WERI-Rb-1 (cell line): ENCODE results near the gene ITGAL.
"Not testable (repeated sequence)": the region's sequence is repeated elsewhere in the genome, so short reads cannot be mapped to it uniquely, and the experiment has no call there.

Experiments used
- DNase-seq: peaks from one replicate; pipeline ENCODE4 v3.0.0-alpha.2; 2020
- H3K27ac ChIP-seq: fragments of 250-450 bp; sonication (Bioruptor Pico); 2 replicates; pipeline ENCODE4 v1.5.1; 2020; ENCODE audit warnings: mild to moderate bottlenecking, moderate library complexity
- H3K27me3 ChIP-seq: fragments of 250-450 bp; sonication (Bioruptor Pico); 2 replicates; pipeline ENCODE4 v1.5.1; 2021; ENCODE audit warnings: mild to moderate bottlenecking, low read depth, moderate library complexity; ENCODE audit not compliant: insufficient read depth, severe bottlenecking
- H3K36me3 ChIP-seq: fragments of 250-450 bp; sonication (Bioruptor Pico); 2 replicates; pipeline ENCODE4 v1.5.1; 2020; ENCODE audit warnings: mild to moderate bottlenecking, moderate library complexity
- H3K4me3 ChIP-seq: 2 replicates; pipeline ENCODE4 v1.5.1; 2011; ENCODE audit warnings: low read depth, mild to moderate bottlenecking, control low read depth, low read length
- H3K9me3 ChIP-seq: fragments of 250-450 bp; sonication (Bioruptor Pico); 2 replicates; pipeline ENCODE4 v1.5.1; 2021; ENCODE audit warnings: mild to moderate bottlenecking, moderate library complexity; ENCODE audit not compliant: severe bottlenecking
- TF ChIP-seq, protein P1 (sequence below): IDR thresholded peaks from 2 replicates; pipeline ENCODE4 v1.5.1; 2011; ENCODE audit warnings: low read depth, mild to moderate bottlenecking, control low read depth, inconsistent platforms, low read length

The ITGAL gene

DNA sequence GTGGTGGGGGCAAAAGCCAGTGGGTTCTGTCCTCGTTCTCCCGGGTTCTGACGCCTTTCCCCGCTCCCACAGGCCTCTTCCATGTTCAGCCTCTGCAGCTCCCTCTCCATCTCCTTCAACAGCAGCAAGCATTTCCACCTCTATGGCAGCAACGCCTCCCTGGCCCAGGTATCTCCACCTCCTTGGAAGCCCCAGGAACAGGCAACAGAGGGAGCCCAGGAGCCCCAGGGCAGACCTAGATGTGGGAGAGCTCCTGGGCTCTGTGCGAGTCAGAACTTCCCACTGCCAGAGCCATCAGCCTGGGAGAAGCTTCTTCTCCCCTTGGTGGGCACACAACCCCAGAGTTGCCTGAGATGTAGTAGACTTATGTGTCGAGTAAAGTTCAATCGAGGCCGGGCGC, 46.0 kb downstream of the ITGAL start:
- no peak overlapping the region for H3K4me3 ChIP-seq
- DNase-seq = no peak

GRCh38 chr16:30519120-30520049, 46.8 kb downstream of the ITGAL start:
- Histone ChIP-seq H3K9me3 (no peaks in the 10 kb centered on the region), H3K4me3 (no peak overlapping the region), H3K27ac (no peak overlapping the region), H3K27me3 (no peaks in the 10 kb centered on the region), H3K36me3 (peaks cover 2% of the 10 kb centered on the region)
- TF ChIP-seq, protein P1, sequence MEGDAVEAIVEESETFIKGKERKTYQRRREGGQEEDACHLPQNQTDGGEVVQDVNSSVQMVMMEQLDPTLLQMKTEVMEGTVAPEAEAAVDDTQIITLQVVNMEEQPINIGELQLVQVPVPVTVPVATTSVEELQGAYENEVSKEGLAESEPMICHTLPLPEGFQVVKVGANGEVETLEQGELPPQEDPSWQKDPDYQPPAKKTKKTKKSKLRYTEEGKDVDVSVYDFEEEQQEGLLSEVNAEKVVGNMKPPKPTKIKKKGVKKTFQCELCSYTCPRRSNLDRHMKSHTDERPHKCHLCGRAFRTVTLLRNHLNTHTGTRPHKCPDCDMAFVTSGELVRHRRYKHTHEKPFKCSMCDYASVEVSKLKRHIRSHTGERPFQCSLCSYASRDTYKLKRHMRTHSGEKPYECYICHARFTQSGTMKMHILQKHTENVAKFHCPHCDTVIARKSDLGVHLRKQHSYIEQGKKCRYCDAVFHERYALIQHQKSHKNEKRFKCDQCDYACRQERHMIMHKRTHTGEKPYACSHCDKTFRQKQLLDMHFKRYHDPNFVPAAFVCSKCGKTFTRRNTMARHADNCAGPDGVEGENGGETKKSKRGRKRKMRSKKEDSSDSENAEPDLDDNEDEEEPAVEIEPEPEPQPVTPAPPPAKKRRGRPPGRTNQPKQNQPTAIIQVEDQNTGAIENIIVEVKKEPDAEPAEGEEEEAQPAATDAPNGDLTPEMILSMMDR = no peak
- no peak for DNase-seq

More for the DNA sequence above, 46.0 kb downstream of the ITGAL start:
- Histone ChIP-seq H3K36me3 (no peaks in the 10 kb centered on the region), H3K27me3 (no peaks in the 10 kb centered on the region), H3K27ac (no peak overlapping the region), H3K9me3 (no peaks in the 10 kb centered on the region)
- TF ChIP-seq, protein P1 = no peak

GRCh38 chr16:30521476-30521872, 48.9 kb downstream of the ITGAL start:
- Histone ChIP-seq H3K36me3 (peaks cover 12% of the 10 kb centered on the region), H3K9me3 (no peaks in the 10 kb centered on the region)

DNA sequence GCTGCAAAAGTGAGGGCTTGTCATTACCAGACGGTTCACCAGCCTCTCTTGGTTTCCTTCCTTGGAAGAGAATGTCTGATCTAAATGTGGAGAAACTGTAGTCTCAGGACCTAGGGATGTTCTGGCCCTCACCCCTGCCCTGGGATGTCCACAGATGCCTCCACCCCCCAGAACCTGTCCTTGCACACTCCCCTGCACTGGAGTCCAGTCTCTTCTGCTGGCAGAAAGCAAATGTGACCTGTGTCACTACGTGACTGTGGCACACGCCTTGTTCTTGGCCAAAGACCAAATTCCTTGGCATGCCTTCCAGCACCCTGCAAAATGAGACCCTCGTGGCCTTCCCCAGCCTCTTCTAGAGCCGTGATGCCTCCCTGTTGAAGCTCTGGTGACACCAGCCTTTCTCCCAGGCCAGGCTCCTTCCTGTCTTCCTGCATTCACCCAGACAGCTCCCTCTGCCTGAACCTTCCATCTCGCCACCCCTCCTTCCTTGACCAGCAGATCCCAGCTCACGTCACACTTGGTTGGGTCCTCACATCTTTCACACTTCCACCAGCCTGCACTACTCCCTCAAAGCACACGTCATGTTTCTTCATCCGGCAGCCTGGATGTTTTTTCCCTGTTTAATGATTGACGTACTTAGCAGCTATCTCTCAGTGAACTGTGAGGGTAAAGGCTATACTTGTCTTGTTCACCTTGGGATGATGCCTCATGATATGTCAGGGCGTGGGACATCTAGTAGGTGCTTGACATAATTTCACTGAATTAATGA, 49.5 kb downstream of the ITGAL start:
- TF ChIP-seq, protein P1 = no peak
- Histone ChIP-seq H3K4me3 (no peak overlapping the region), H3K27me3 (no peaks in the 10 kb centered on the region), H3K27ac (no peak overlapping the region), H3K36me3 (peaks cover 12% of the 10 kb centered on the region), H3K9me3 (no peaks in the 10 kb centered on the region)
- no peak for DNase-seq

More at GRCh38 chr16:30521476-30521872, 48.9 kb downstream of the ITGAL start:
- H3K27ac ChIP-seq = no peak overlapping the region
- H3K4me3 ChIP-seq = no peak overlapping the region
- no peaks in the 10 kb centered on the region for H3K27me3 ChIP-seq
- no peak for DNase-seq
- TF ChIP-seq, protein P1 = no peak

DNA sequence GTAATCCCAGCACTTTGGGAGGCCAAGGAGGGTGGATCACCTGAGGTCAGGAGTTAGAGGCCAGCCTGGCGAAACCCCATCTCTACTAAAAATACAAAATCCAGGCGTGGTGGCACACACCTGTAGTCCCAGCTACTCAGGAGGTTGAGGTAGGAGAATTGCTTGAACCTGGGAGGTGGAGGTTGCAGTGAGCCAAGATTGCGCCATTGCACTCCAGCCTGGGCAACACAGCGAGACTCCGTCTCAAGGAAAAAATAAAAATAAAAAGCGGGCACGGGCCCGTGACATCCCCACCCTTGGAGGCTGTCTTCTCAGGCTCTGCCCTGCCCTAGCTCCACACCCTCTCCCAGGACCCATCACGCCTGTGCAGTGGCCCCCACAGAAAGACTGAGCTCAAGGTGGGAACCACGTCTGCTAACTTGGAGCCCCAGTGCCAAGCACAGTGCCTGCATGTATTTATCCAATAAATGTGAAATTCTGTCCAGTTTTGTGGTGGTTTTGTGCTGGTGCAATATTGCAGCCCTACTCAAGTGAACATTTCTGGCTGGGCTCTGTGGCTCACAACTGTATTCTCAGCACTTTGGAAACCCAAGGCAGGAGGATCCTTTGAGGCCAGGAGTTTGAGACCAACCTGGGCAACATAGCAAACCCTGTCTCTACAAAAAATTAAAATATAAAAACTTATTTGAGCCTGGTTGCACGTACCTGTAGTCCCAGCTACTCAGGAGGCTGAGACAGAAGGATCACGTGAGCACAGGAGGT, 50.3 kb downstream of the ITGAL start:
- not testable (repeated sequence) for H3K27ac ChIP-seq, H3K9me3 ChIP-seq, H3K27me3 ChIP-seq, DNase-seq, H3K4me3 ChIP-seq
- H3K36me3 ChIP-seq = peaks cover 12% of the 10 kb centered on the region
